HTR-8/SVneo (cell line): ENCODE data around the gene RPL7A.
A peak's percentile ranks its signal among the peaks of the same experiment; 100 is the strongest.

Source experiments
- DNase-seq: peaks from one replicate; pipeline ENCODE4 v3.0.0; 2011; ENCODE audit warnings: low spot score, mixed read lengths; ENCODE audit not compliant: insufficient read length
- FAIRE-seq: peaks from 2 replicates; lab custom pipeline; 2011; peaks lifted over from hg19 to GRCh38; lab: Jason Lieb, UNC

RPL7A gene

DNA sequence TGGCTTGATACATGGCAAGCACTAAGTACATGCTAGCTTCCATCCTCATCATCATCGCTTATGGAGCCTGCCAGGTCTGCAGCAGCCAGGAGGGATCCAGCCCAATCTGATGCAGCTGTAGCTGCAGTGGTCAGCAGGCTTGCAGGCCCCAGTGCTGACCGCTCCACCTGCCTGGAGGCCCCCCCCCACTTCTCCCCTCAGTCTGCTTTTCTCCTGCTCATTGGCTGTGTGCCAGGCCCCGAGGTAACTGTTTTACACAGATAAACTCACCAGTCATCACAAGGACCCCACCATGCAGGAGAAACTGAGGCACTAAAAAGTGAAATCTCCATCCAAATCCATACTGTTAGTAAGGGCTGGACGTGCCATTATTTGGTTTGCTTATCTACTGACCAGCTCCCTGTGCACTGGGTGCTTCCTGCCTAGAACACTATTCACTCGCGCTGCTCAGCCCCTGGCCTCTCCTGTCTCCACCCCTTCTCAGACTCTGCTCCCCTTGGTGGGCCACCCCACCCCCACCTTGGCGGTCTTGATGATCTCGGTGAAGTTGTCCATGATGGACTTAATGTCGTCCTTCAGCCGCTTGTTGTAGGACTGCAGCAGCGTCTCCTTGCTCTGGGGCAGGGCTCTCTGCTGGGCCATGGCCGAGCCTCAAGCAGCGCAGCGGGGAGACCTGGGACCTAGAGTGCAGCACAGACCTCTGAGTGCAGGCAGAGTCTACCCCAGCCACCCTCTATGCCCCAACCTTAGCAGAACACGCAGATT, 1.8 kb upstream of the RPL7A start:
- no peak for DNase-seq
- FAIRE-seq = no peak

DNA sequence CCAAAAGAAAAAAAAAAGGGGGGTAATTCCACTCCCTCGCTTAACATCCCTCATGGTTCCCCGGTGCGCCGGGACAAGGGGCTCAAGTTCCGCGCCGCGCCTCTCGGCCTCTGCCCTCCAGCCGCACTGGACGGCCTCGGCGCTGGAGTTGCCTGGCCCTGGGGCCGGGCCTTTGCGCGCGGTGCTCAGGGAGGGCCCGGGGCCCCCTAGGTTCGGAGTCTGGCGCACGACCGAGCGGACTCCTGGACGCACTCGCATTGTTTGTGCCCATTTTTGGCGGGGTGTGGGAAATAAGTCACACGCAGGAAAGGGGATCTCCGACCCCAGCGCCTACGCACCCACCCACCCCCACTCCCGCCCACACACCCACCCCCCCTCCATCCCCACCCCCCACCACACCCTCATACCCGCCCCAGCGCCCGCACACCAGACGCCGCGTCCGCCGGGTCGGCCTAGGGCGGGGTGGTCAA, 468 bp upstream of the RPL7A start:
- no peak for DNase-seq
- FAIRE-seq = no peak

DNA sequence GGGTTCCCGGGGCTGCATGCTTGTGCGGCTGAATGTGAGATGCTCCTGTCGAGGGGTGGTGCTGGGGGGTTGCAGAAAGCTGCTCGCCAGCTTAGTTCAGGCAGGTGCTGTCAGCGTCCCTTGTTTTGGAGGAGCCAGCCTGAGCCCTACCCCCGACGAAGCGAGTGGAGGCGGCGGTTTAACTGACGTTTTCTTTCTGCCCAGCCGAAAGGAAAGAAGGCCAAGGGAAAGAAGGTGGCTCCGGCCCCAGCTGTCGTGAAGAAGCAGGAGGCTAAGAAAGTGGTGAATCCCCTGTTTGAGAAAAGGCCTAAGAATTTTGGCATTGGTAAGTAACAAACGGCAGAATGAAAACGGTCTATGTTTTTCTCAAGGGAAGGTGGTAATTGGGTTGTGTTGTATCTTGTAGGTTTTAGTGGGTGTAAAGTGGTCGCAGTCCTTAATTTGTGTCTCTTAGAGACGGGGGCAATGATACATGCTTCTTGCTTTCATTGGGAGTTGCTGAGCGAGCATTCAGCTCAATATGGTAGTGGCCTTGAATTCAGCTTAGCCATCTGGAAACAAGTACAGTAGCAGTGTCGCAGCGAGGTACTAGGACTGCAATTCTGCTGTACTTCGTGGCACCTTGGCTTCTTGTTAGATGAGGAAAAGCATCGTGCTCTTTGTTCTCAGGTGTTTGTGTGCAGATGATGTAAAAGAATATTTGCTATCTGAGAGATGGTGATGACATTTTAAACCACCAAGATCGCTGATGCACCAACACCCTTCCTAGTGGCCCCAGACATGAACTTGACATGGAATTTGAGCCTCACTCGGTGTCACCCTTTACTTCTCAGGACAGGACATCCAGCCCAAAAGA, 928 bp downstream of the RPL7A start:
- FAIRE-seq = no peak
- DNase-seq = no peak

DNA sequence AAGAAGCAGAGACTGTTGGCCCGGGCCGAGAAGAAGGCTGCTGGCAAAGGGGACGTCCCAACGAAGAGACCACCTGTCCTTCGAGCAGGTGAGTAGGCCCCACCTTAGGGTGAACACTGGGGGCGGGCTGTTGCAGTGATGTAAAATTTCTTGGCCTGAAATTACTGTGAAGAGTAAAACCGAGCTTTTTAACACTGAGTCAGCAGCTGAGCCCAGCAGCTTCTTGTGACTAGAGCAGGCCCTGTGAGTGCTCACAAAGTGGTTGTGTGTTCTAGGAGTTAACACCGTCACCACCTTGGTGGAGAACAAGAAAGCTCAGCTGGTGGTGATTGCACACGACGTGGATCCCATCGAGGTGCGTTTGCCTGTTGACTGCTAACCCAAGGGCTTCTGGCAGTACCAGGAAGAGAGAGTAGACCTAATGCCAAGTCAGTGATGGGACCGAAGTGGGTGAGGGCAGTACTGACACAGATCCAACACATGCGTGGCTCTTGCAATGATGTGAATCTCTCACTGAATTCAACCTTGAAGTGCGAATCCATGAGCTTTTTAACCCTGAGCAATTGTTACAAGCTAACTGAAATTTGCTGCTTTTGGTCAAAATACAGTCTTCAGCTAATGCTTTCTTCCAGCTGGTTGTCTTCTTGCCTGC, 2.1 kb downstream of the RPL7A start:
- no peak for FAIRE-seq
- DNase-seq = no peak

DNA sequence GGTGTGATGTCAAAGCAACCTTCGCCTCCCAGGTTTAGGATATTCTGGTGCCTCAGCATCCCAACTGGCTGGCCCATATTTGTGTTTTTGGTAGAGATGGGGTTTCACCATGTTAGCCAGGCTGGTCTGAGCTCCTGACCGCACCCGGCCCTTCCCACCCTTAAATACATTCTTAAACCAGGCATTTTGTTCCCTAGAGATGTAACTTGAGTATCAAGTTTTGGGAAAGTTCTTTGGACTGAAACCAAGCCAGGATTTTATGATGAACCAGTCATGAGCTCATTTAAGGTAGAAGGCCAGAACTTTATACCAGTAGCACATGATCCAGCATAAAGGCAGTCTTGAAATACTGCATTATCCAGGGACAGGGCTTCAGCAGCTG, 3.5 kb downstream of the RPL7A start:
- no peak for FAIRE-seq
- DNase-seq = no peak

DNA sequence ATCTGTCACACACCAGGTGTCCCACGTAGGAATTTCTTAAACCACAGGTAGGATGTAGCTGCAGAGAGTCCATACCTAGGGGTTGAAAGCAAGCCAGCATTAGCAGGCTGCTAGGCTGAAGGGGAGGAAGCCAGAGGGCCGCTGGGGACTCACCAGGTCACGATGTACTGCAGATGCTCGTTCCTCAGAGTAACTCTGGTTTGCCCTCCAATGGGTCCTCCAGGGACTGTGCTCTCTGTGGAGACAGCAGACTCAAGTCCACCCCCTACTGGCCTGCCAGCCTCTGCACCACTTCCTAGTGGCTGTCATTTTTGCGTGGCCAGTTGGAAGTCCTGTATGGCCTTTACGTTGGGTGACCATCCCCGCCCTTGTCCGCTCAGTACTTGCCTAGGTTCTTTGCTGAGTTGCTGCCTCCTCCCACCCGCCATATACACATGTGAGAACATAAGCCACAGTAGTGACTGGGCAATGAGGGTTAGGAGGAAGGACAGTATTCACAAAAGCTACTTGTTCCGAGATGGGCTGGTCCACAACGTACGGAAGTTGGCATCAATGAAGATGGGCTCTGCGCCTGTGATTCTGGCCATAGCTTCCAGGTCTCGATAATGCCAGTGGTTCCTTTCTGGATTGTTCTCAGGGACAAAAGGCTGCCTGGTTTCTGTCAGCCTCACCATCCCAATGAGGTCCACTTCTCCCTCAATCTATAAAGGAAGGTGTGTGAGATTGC, 4.1 kb downstream of the RPL7A start:
- DNase-seq (peak; percentile 19), FAIRE-seq (no peak)

DNA sequence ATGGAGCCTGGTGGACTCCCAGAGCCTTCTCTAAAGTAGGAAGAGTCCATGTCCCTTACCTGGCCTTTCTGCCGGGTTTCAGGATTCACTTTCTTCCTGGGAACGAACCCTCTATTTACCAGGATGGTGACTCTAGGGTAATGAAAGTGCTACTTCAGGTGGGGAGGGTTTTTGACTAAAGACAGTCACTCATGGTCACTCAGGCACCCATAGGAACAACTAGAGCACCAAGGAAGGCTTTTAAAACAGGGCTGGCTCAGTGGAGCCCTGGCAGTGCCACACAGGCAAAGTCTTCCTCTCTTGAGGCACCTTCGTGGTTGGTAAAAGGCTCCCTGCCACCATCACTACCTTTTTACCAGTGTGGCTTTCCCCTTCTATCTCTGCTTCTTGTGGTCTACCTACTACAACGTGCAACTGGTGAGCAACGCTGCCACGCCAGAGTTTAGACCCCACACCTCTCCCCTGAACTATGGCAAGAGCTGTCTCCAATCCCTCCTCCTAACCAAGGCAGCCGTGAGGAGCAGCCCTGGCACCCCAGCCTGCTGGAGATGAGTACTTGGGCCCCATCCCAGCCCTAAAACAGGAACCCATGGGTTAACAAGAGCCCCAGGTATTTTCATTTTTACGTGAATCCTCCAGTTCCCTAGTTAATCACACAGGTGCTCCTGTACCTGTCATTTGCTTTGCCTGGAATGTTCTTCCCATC, 4.8 kb downstream of the RPL7A start:
- no peak for FAIRE-seq
- DNase-seq = no peak

DNA sequence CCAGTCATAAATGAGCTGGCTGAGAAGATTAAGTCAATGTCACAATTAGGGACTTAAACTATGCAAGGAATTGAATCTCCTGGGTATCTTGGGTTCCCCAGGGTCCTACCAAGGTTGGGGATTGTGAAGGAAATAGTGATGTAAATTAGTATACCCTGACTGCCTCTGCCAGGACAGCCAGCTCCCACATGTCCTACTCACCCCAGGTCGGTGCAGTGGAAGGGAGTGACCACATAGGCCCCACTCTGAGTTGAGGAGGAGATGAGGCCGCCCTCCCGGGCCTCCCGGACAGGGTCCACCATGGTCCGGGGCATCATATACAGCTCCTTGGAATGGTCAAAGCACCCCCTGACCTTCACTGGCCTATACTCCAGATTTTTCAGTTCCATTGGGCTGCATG, 5.5 kb downstream of the RPL7A start:
- DNase-seq (no peak), FAIRE-seq (no peak)

DNA sequence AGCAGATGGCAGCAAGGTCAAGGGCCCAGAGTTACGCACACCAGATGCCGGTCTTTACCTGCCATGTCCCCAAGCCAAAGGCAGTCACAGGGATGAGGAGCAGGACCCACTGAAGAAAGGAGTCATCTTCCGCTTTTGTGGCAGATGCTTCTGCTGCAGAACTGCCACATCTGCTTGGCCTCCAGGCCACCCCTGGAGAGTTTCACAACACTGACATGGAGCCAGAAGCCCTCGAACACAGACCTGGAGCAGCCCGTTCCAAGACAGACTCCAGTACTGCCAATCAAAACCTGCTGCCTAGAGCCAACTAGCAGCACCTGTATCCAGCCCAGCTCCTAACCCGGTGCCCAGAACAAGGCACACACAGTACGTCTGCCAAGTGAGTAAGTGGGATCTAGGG, 6.7 kb downstream of the RPL7A start:
- DNase-seq = no peak
- FAIRE-seq = no peak

DNA sequence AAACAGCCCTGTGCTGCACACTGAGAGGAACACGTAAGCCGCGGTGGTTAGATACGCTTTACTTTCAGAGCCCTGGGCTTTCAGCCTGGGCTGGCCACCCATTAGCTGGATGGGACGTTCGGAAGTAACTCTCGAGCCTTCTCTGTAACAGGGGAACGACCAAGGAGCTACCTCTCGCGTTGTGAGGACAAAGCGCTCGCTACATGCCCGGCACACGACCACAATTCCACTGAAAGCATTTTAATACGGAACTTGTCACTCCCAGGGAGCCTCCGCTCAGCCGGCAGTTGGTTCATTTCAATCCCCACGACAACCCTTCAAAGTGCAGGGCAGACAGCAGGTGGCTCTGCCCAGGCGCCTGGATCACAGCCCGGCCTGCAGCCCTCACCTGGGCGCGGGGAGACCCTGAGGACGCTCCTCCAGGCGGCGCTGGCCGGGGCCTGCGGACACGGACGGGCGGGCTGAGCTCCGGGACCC, 7.9 kb downstream of the RPL7A start:
- FAIRE-seq (no peak), DNase-seq (no peak)

DNA sequence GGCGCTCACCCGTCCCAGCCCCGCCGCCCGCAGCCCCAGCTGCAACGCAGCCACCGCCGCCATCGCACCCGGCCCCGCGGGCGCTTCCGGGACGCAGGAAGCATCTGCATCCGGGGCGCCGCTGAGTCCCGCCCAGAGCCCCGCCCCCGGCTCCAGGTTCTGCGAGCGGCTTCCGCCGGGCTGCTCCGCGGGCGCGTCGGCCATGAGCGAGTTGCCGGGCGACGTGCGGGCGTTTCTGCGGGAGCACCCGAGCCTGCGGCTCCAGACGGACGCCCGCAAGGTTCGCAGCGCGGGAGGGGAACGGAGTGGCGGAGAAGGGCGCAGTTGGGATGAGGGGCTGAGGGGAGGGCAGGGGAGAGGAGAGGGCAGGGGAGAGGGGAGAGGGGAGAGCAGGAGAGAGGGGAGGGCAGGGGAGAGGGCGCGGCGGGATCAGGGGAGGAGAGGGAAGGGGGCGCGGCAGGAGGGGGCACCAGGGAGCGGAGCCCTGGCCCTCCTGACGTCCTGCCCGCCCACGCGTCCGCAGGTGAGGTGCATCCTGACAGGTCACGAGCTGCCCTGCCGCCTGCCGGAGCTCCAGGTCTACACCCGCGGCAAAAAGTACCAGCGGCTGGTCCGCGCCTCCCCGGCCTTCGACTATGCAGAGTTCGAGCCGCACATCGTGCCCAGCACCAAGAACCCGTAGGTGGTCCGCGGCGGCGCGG, 8.5 kb downstream of the RPL7A start, which contains the start of the genes SURF1 and SURF2:
Gene SURF1 (minus strand): TSS at position 97 of the 701 bp plus-strand sequence. CDS start 34 bp downstream, at position 63.
Gene SURF2 (plus strand): TSS at position 160 of the 701 bp plus-strand sequence. CDS start 43 bp downstream, at position 203.
- DNase-seq (peak; percentile 76), FAIRE-seq (no peak)

DNA sequence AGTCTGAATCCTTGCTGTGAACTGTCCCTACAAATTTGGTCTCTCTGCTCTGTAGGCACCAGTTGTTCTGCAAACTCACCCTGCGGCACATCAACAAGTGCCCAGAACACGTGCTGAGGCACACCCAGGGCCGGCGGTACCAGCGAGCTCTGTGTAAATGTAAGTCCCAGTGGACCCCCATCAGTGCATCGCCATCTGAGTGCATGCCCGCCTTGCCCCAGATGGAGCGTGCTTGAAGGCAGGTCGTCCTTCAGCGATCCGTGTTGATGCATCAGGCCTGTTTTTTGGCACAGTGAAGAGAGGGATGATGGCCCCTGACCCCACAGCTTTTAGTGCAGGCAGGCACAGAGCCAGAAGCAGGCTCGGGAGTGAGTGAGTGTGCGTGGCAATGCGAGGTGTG, 9.6 kb downstream of the RPL7A start:
- no peak for DNase-seq
- FAIRE-seq = no peak

DNA sequence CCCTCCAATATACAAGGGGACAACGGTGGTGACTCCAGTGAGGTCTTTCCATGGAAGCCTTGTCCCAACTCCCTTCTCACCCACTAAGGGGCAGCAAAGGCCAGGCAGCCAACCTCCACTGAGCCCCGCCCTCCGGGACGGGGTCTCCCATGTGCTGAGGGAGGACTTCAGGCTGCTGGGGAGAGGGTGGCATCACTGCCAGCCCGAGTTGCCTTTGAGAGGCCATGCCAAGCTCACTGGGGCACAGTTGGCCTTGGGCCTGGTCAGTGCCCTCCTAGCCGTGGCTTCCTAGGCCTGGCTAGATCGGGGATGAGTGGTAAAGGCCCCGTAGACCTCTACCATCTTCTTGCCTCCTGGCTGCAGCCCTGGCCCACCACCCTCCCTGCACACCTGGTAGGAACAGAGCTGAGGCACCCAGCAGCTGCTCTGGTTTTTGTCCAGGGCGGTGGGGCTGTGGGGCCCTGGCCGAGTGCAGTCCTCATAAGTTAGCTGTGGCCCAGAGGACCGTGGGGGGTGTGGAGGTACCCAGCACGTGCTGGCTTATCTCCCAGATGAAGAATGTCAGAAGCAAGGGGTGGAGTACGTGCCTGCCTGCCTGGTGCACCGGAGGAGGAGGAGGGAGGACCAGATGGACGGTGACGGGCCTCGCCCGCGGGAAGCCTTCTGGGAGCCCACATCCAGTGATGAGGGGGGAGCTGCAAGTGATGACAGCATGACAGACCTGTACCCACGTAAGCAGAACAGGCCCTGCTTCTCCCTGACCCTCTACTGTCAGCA, 11.6 kb downstream of the RPL7A start:
- DNase-seq (no peak), FAIRE-seq (no peak)

DNA sequence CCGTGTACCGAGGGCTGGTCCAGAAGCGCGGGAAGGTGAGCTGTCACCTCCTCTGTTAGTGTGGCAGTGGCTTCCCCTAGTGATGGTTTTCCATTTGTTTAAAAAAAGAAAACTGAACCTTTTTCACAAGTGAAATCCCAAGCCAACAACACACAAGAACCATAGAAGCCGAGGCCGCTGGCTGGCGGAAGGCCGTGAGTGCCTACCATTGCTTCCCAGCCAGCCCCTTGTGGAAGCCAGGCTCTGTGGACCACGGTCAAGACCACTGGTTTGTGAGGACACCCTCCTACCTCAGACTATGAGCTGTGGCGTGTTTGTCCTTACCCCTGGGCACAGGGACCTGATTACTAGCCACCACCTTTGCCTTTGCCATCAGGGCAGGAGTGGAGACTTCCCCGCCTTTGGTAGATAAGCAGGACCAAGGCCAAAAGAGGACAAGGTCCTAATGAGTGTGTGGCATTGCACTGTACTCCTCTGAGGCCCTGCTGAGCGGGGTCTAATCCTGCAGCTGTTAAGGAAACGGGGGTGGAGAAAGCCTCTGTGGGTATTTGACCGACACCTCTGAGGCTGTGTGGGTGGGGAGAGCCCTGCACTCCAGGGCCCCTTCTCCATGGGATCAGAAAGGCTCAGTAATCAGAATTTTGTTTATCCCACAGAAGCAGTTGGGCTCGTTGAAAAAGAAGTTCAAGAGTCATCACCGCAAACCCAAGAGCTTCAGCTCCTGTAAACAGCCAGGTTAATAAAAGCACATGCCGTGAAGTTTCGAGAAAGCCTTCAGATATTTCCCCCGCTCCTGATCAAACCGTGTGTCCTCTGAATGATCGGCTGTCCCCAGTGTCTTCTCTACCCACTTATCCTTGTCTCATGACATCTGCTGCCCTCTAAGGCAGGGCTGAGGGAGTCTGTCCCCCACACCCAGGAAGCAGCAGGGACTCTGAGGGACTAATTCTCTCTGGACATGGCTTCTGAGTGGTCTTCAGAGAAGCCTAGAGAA, 12.7 kb downstream of the RPL7A start:
- no peak for DNase-seq
- no peak for FAIRE-seq

DNA sequence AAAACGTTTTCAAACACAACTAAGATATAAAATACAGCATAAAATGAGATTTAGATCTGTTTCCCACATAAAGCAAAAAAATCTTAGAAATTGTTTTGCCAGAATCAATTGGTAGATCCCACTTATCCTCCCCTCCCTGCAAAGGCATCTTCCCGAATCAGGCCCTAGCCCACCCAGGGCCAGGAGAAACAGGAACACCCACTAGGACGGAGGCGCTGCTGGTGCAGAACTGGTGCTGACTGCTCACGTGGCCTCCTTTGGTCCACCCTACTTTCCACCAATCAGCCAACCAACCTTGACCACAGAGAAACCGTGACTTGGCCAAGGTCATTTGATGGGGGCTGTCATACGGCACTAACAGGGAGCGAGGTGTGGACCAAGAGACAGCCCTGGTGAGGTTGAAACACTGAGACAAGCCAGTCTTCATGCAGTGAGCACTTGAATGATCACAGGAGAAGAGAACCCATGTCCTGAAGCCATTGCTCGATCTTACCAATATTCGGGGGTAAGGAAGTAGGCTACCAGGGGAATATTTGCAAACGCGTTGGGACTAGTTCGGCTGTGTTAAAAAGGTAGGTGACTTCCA, 13.6 kb downstream of the RPL7A start:
- FAIRE-seq = no peak
- DNase-seq = no peak

DNA sequence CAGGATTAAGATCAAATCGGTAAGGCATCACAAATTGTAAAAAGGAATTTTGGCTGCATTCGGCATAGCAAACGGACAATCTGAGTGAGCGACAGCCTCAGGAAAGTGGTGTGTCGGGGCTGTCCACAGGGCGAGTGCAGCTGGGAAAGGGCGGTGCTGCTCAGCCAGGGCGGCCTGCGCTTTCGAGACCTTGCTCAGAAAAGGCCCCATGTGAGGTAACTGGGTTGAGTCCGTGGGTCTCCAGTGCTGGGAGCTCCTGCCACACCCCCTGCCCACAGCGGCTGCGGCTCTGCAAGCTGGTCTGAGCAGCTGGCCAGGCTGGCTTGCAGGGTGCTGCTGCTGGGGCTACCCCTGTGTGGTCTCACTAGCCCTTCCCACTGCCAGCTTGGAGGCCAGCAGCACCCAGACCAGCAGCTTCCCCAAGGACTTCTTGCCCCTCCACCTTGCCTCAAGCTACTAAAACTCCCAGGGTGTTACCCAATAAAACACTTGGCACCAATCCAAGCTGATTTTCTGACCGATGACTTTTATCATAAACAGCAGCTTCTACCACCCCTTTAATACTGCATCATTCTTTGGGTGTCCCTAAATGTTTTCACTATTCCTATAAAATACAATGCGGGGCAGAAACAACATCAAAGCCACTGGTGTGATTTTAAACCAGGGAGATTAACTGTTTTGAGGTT, 14.5 kb downstream of the RPL7A start:
- no peak for DNase-seq
- FAIRE-seq = no peak
